MV-4-11 (cell line): ENCODE data around the gene PID1.
A peak's percentile ranks its signal among the peaks of the same experiment; 100 is the strongest.

Experiments
- DNase-seq: peaks from one replicate; lab custom pipeline; 2025; lab: John Stamatoyannopoulos, UW

The PID1 gene

DNA sequence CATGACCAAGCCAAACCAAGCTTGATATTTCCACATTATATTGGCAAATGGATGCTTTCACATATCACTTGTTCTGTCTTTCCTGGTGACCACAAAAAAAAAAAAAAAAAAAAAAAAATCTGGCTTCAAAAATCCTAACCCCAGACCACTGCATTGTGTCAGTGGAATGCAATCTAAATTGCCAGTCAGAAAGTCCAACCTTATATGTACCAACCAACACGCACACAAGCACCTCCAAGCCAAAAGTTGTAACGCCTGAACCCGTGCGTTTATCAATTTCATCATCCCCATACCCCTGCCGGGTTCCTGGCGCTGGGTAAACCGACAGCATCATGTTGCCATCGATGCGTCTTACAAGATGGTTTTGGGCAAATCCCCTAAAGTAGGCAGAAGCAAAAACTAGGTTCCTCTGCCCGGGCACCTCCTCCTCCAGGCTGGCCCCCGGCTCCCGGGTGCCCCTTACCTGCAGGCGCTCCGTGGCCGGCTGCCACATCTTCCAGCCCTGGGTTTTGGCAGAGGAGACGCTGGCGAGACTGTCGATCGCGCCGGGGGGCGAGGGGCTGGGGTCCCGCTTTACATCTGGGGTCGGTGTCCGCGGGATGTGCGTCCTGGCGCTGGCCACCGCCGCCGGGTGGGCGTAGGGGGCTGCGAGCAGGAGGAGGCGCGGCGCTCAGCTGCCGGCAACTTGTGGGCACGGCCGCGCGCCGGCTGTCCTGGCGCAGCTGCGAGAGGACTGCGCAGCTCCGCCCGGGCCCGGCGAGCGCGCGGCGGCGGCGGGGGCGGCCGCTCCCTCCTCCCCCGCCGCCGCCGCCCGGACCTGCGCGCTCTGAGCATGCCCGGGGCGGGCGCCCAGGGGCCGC is at the start of gene PID1:
Gene PID1, minus strand, starts transcription at position 737 of the 860 bp plus-strand sequence. Its CDS starts 244 bp downstream, at position 493.
- no peak for DNase-seq

GRCh38 chr2:229319558-229319957 is 48.5 kb upstream of the PID1 start:
- no peak for DNase-seq

- no peak for DNase-seq
Measured at GRCh38 chr2:229314117-229314516, 43.0 kb upstream of the PID1 start.

GRCh38 chr2:229313591-229313990 is 42.5 kb upstream of the PID1 start:
- DNase-seq = peak; percentile 74

DNA sequence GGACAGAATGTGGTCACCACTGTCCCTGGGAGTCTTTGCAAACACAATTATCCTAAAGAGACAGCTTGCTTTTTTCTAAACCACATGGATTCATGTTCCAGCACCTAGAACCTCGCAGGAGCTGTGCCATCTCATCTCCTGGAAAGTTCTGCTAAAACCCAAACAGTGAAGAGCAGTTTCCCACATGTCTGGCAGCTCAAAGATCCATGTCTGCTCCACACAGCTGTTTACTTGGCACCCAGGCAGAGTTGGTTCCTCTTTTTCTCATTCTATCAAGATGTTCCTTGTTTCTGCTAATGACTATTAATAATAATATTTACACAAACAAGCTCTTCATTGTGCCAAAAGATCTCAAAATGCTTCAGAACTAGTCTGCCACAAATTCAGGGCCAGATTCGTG is 30.1 kb upstream of the PID1 start:
- peak; percentile 41 for DNase-seq

DNA sequence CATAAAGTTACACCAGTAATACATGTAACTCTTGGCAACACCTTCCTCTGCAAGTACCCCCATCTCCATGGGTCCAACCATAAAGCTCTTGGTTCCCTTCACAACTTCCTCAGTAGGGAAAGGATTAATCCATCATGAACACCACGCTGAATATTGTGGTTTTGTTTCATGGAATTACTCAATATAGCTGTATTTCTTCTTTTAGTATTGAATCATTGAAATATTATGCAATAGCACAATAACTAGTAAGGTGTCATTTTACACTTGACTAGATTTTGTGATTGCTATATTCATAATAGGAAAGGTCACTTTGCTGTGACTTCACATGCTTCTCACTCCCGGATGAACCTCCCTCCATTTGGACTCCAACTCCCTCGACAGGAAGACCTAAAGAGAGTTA is 29.7 kb upstream of the PID1 start:
- DNase-seq = peak; percentile 95

- no peak for DNase-seq
Measured at GRCh38 chr2:229300371-229300770, 29.3 kb upstream of the PID1 start.

GRCh38 chr2:229297247-229297646 is 26.2 kb upstream of the PID1 start:
- peak; percentile 87 for DNase-seq

DNA sequence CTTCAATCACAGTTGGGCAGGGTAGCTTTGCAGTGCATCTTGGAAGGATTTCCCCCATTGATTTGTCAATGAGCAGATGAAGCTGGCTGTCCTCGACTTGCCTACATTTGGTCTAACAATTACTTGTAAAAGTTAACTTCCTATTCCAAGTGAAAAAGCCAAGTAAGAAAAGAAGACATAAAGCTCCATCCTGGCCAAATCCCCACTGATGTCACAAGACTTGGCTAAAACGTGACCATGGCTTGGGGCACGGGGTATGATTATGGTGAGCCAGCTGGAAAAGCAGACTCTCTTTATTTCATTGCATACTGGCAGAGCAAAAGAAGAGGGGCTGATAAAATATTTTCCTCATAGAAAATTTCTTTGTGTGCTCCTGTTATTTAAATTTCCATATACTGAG is 25.4 kb upstream of the PID1 start:
- DNase-seq = no peak

DNA sequence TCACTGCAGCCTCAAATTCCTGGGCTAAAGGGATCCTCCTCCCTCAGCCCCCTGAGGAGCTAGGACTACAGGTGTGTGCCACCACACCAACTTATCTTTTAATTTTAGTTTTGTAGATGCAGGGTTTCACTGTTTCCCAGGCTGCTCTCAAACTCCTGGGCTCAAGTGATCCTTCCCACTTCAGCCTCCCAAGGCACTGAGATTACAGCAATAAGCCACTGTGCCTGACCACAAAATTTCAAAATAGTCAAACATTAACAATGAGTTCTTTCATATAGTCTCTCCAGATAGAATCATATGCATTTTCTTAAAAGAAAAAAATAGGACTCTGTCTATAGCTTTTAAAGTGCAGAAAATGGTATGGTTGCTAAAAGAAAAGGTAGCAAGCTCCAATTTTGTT is 24.9 kb upstream of the PID1 start:
- DNase-seq = peak; percentile 59

DNA sequence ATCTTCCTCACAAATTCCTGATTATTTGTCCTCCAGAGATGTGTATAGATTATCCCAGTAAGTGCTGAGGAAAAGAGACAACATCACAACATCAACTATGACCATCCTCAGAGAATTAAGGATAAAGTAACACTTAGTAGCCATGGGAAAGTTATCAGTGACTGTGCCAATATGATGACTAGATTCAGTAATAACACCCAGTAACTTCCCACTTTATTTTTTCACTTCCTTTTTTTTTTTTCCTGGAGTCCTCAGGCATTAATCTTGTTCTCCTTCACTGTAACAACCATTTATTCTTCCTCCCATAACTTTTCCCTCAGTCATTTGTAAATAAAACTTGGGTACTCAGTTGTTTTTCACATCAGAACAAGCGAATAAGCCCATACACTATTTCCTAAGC is 16.7 kb upstream of the PID1 start:
- peak; percentile 82 for DNase-seq

DNA sequence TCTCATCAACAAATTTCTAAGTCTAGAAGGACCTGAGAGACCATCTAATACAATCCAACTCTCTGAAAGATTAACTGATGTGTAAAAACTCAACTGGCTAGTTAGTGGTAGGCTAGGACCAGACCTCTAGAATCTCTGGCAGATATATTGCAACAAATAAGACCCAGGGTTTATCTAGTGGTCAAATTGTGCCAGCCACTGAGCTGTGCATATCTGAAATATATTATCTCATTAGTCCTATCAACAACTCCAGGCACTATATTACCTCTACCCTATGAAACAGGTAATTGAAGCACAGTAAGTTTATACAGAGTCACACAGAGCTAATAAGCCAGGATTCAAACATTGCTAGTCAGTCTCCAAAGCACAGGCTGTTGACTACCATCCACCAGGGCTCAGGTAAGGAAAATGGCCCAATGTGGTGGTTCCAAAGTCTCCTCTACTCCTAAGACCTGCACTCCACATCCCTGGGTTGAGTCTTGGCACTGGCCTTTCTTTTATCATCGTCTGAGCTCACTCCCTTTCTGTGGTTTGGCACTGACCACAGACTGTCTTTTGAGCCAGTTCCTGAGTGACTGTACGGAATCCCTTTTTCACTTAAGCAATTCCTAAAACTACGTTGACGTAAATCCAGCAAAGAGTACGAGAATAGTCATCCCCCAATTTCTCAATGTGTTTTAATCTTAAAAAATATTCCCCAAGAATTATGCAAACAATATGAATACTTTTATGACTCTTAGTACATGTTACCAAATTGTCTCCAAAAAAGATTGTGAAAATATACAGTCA is 11.9 kb upstream of the PID1 start:
- peak; percentile 72 for DNase-seq

DNA sequence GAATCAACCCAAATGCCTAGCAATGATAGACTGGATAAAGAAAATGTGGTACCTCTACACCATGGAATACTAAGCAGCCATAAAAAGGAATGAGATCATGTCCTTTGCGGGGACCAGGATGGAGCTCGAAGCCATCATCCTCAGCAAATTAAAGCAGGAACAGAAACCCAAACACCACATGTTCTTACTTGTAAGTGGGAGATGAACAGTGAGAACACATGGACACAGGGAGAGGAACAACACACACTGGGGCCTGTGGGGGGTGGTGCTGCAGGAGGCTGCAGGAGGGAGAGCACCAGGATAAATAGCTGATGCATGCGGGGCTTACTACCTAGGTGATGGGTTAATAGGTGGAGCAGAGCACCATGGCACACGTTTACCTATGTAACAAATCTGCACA is 8.4 kb upstream of the PID1 start:
- peak; percentile 24 for DNase-seq

GRCh38 chr2:229275506-229275905 is 4.4 kb upstream of the PID1 start:
- no peak for DNase-seq

GRCh38 chr2:229273723-229274338 is 2.7 kb upstream of the PID1 start:
- DNase-seq = peak; percentile 39

GRCh38 chr2:229273006-229273722 is 2.1 kb upstream of the PID1 start:
- no peak for DNase-seq

GRCh38 chr2:229269941-229270340 is 1.1 kb downstream of the PID1 start:
- no peak for DNase-seq

- DNase-seq = no peak
Measured at GRCh38 chr2:229269146-229269545, 1.9 kb downstream of the PID1 start.

GRCh38 chr2:229268626-229269025 is 2.5 kb downstream of the PID1 start:
- DNase-seq = no peak

DNA sequence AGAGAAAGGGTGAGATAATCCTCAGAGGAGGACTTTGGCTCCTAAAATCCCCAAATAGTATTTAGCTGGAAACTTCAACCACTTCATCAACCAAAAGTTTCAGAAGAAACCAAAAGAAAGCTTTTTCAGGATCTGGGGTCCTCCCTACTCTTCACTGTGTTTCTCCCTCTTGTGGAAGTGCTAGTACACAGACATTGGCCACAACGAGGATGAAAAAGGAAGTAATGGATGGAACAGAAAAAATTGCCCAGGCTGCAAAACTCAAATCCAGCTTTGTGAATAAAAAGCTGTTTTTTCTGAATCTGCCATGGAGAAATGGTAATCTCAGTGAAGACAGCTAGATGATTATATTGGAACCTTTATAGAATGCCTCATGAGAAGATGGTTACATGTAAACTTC is 4.0 kb downstream of the PID1 start:
- peak; percentile 16 for DNase-seq

DNA sequence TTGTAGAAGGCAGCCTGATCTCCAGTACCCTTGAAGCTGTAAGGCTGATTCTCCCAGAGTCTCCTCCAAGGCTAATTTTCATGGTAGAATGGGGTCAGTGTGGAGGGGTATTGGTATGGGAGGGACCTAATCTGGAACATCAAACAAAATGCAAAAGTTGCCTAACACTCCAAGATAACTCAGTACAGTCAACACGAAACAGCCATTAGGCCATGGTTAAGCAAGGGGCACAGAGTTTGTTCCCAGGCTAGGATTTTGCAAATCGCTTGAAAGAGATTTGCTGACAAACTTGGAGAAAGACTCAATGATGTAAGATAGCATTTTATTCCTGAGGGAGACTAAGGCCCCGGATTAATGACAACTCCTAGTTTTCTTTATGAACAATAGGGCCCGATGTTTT is 5.4 kb downstream of the PID1 start:
- DNase-seq = no peak

DNA sequence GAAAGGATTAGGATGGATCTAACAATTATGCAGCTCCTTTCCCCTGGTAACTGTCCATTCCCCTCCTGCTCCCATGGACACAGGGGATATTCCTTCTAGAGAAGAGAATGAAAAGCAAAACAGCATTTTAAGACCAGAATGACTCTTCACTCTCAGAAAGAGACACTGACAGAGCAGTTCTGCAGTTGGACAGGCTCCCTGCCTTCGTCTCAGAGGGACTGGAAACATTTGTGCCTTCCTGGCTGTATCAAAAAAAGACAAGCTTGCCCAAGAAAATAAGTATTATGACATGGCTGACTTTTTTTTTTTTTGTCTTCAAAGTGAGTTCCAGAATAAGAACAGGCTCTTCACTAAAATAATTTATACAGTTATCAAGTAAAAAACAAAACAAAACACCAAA is 9.5 kb downstream of the PID1 start:
- no peak for DNase-seq
